H1 (cell line): Measurements from ENCODE around the gene CST7. TPM values are rescaled to one million over a fixed set of nuclear protein-coding genes. Genes with fewer than 3 reads are reported as not detected.
"Not testable (repeated sequence)": the region's sequence is repeated elsewhere in the genome, so short reads cannot be mapped to it uniquely, and the experiment has no call there.

Experiments used
- CTCF ChIA-PET: fragments of 300-600 bp; sonication (Branson Sonifier 250); formaldehyde crosslinking; loops from one replicate; lab custom pipeline; 2021; ENCODE audit not compliant: partially characterized antibody; lab: Charles Lee
- POLR2A ChIA-PET: fragments of 300-600 bp; sonication (Branson Sonifier 250); formaldehyde crosslinking; loops from one replicate; lab custom pipeline; 2021; ENCODE audit warnings: inconsistent platforms; ENCODE audit not compliant: partially characterized antibody; lab: Charles Lee
- DNase-seq, 2 experiments: peaks; one replicate each; pipeline versions ENCODE4 v3.0.0 to v3.0.0-alpha.2; 2010 to 2022; ENCODE audit warnings: low spot score in 2 of 2, low read depth in 1 of 2, mixed read lengths in 1 of 2
- FAIRE-seq: peaks from 2 replicates; lab custom pipeline; 2011; peaks lifted over from hg19 to GRCh38; lab: Jason Lieb, UNC
- H2AFZ ChIP-seq: 2 replicates; pipeline ENCODE4 v1.8.1; 2012; ENCODE audit warnings: low read length, inconsistent platforms
- H2AK5ac ChIP-seq: 2 replicates; pipeline ENCODE4 v1.6.1; 2013; ENCODE audit warnings: low read depth, low read length
- H2BK120ac ChIP-seq: replicated peaks from 2 replicates; pipeline ENCODE3; 2013; ENCODE audit warnings: low read depth, low read length, inconsistent platforms
- H2BK12ac ChIP-seq: 2 replicates; pipeline ENCODE4 v1.6.1; 2013; ENCODE audit warnings: low read depth, low read length
- H2BK15ac ChIP-seq: 2 replicates; pipeline ENCODE4 v1.6.1; 2013; ENCODE audit warnings: low read length
- H2BK20ac ChIP-seq: 2 replicates; pipeline ENCODE4 v1.6.1; 2013; ENCODE audit warnings: low read length
- H2BK5ac ChIP-seq: 2 replicates; pipeline ENCODE4 v1.6.1; 2013; ENCODE audit warnings: low read depth, low read length
- H3K14ac ChIP-seq: 2 replicates; pipeline ENCODE4 v1.6.1; 2013; ENCODE audit warnings: inconsistent platforms; ENCODE audit not compliant: insufficient read length
- H3K18ac ChIP-seq: 2 replicates; pipeline ENCODE4 v1.6.1; 2013; ENCODE audit warnings: low read length; ENCODE audit errors: extremely low read depth
- H3K23ac ChIP-seq: 2 replicates; pipeline ENCODE4 v1.6.1; 2013; ENCODE audit warnings: inconsistent platforms; ENCODE audit not compliant: insufficient read length
- H3K23me2 ChIP-seq: 2 replicates; pipeline ENCODE4 v1.6.1; 2013; ENCODE audit warnings: low read depth, low read length
- H3K27ac ChIP-seq: 2 replicates; pipeline ENCODE4 v1.6.1; 2011; ENCODE audit warnings: low read depth, low read length, inconsistent platforms
- H3K27me3 ChIP-seq, 4 experiments: replicated peaks in 1 of 4; 1 replicate in 1 of 4; 2 replicates in 3 of 4; pipeline versions ENCODE4 v1.6.1 to v1.8.1; 2011 to 2013; ENCODE audit warnings: low read length in 3 of 4, mild to moderate bottlenecking in 3 of 4, inconsistent platforms in 2 of 4, mixed read lengths in 2 of 4, moderate library complexity in 1 of 4; ENCODE audit not compliant: control insufficient read depth in 3 of 4, insufficient read depth in 3 of 4; ENCODE audit errors: extremely low read depth in 1 of 4
- H3K36me3 ChIP-seq, 4 experiments: 2 replicates each; pipeline versions ENCODE4 v1.6.1 to v1.8.1; 2011 to 2013; ENCODE audit warnings: mild to moderate bottlenecking in 4 of 4, low read length in 3 of 4, moderate library complexity in 2 of 4, control low read depth in 1 of 4, inconsistent platforms in 1 of 4; ENCODE audit not compliant: insufficient read depth in 4 of 4, control insufficient read depth in 2 of 4
- H3K4ac ChIP-seq: replicated peaks from 2 replicates; pipeline ENCODE3; 2013; ENCODE audit warnings: low read length, low read depth, mixed read lengths, inconsistent platforms; ENCODE audit not compliant: insufficient read length
- H3K4me1 ChIP-seq, 4 experiments: replicated peaks in 1 of 4; 1 replicate in 1 of 4; 2 replicates in 3 of 4; pipeline versions ENCODE4 v1.6.1 to v1.8.1; 2011 to 2013; ENCODE audit warnings: low read length in 3 of 4, inconsistent platforms in 2 of 4, mixed read lengths in 1 of 4; ENCODE audit not compliant: insufficient read depth in 4 of 4, control insufficient read depth in 3 of 4
- H3K4me2 ChIP-seq, 2 experiments: 2 replicates each; pipeline versions ENCODE4 v1.6.1 to v1.8.1; 2011 to 2013; ENCODE audit warnings: low read depth in 2 of 2, low read length in 2 of 2, control low read depth in 1 of 2, inconsistent platforms in 1 of 2, mild to moderate bottlenecking in 1 of 2; ENCODE audit not compliant: insufficient read depth in 1 of 2
- H3K4me3 ChIP-seq, 4 experiments: fragments of 200-600, 300-600 bp in 1 of 4; sonication (generic), shearing (Covaris generic), sonication (Bioruptor Twin) in 1 of 4; 2 replicates each; pipeline versions ENCODE4 v1.5.1 to v1.8.1; 2011 to 2016; ENCODE audit warnings: low read length in 4 of 4, low read depth in 3 of 4, control low read depth in 2 of 4, inconsistent platforms in 2 of 4, mild to moderate bottlenecking in 2 of 4, mixed read lengths in 1 of 4, moderate library complexity in 1 of 4; ENCODE audit not compliant: insufficient read depth in 2 of 4; ENCODE audit errors: extremely low read depth in 1 of 4
- H3K56ac ChIP-seq: replicated peaks from 2 replicates; pipeline ENCODE3; 2013; ENCODE audit warnings: low read depth, mild to moderate bottlenecking, mixed read lengths, low read length, inconsistent platforms; ENCODE audit not compliant: insufficient read length
- H3K79me1 ChIP-seq: 2 replicates; pipeline ENCODE4 v1.6.1; 2013; ENCODE audit warnings: low read depth, low read length, control low read depth
- H3K79me2 ChIP-seq, 2 experiments: 2 replicates each; pipeline versions ENCODE4 v1.6.1 to v1.8.1; 2012 to 2013; ENCODE audit warnings: low read length in 2 of 2, mild to moderate bottlenecking in 2 of 2, inconsistent platforms in 1 of 2; ENCODE audit not compliant: insufficient read depth in 2 of 2, control insufficient read depth in 1 of 2
- H3K9ac ChIP-seq, 4 experiments: replicated peaks in 1 of 4; 1 replicate in 1 of 4; 2 replicates in 3 of 4; pipeline versions ENCODE4 v1.6.1 to v1.8.1; 2011 to 2013; ENCODE audit warnings: low read depth in 3 of 4, low read length in 3 of 4, control low read depth in 2 of 4, mild to moderate bottlenecking in 2 of 4, moderate library complexity in 2 of 4, inconsistent platforms in 1 of 4; ENCODE audit errors: extremely low read depth in 1 of 4
- H3K9me3 ChIP-seq, 2 experiments: 2 replicates each; pipeline versions ENCODE4 v1.6.1 to v1.8.1; 2012 to 2013; ENCODE audit warnings: mild to moderate bottlenecking in 2 of 2, moderate library complexity in 2 of 2, control low read depth in 1 of 2, inconsistent platforms in 1 of 2, low read depth in 1 of 2, low read length in 1 of 2, mixed read lengths in 1 of 2; ENCODE audit not compliant: insufficient read depth in 2 of 2
- H4K20me1 ChIP-seq, 2 experiments: replicated peaks in 1 of 2; 2 replicates each; pipeline versions ENCODE3 to v1.8.1; 2011 to 2013; ENCODE audit warnings: inconsistent platforms in 2 of 2, low read length in 2 of 2, mild to moderate bottlenecking in 1 of 2; ENCODE audit not compliant: insufficient read depth in 2 of 2, control insufficient read depth in 1 of 2
- H4K5ac ChIP-seq: 2 replicates; pipeline ENCODE4 v1.6.1; 2013; ENCODE audit warnings: low read length, low read depth, mixed read lengths, inconsistent platforms; ENCODE audit not compliant: insufficient read length
- H4K8ac ChIP-seq: 2 replicates; pipeline ENCODE4 v1.8.0; 2013; ENCODE audit warnings: mild to moderate bottlenecking, moderate library complexity, low read length, inconsistent platforms; ENCODE audit not compliant: insufficient read depth; ENCODE audit errors: extremely low read depth
- H4K91ac ChIP-seq: replicated peaks from 2 replicates; pipeline ENCODE3; 2013; ENCODE audit warnings: low read length, mixed read lengths, inconsistent platforms; ENCODE audit not compliant: insufficient read length
- WGBS, 2 experiments: shearing (Covaris generic) in 1 of 2; methylation state at CpG; one replicate each; pipeline versions ENCODE4 v1.1.6 to v1.1.7; 2013 to 2015; ENCODE audit warnings: low lambda C conversion rate in 2 of 2, mixed read lengths in 2 of 2, inconsistent platforms in 1 of 2, low coverage in 1 of 2, missing lambda C conversion rate in 1 of 2; ENCODE audit not compliant: insufficient replicate concordance in 2 of 2, insufficient coverage in 1 of 2, insufficient read length in 1 of 2; ENCODE audit errors: extremely low coverage in 1 of 2, missing lambda C conversion rate in 1 of 2; 5-methylcytosine and 5-hydroxymethylcytosine counted together
- polyA plus RNA-seq, 7 experiments: library from polyadenylated mRNA; depleted of rRNA in 3 of 7; stranded (reverse) in 5 of 7; unstranded in 2 of 7; fragments of >200 nt in 5 of 7; fragments of 200-250 nt in 2 of 7; gene quantifications; 1 replicate in 5 of 7; 2 replicates in 1 of 7; 4 replicates in 1 of 7; pipeline versions ENCODE4 v1.2.1 to v1.2.3, GENCODE V29; 2011 to 2013; ENCODE audit warnings: missing spikeins in 2 of 7, mixed read lengths in 2 of 7
- total RNA-seq: library from RNA; stranded (reverse); fragmentation: NEBNext Ultra II Directional; extraction: Animal tissue kit (Norgen Biotek cat#: 25700); gene quantifications from 2 replicates; pipeline ENCODE4 v1.2.1, GENCODE V29; 2021

The CST7 gene
- total and polyA plus RNA-seq, 2 of the 8 experiments (the other 6 are each of a cell fraction or from before 2014, with no cell fraction given) = not detected

DNA sequence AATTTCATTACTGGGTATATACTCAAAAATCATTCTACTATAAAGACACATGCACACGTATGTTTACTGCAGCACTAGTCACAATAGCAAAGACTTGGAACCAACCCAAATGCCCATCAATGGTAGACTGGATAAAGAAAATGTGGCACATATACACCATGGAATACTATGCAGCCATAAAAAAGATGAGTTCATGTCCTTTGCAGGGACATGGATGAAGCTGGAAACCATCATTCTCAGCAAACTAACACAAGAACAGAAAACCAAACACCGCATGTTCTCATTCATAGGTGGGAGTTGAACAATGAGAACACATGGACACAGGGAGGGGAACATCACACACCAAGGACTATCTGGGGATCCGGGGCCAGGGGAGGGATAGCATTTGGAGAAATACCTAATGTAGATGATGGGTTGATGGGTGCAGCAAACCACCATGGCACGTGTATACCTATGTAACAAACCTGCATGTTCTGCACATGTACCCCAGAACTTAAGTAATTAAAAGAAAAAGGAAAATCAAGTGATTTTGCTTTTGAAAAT, 602 bp upstream of the CST7 start:
- H3K23me2 ChIP-seq, H2AFZ ChIP-seq, H3K18ac ChIP-seq, H3K9me3 ChIP-seq, H2BK120ac ChIP-seq, H3K79me2 ChIP-seq, CTCF ChIA-PET, H3K4ac ChIP-seq, H3K4me3 ChIP-seq, FAIRE-seq, H2BK5ac ChIP-seq, H3K14ac ChIP-seq, H3K9ac ChIP-seq, H3K27me3 ChIP-seq, H2AK5ac ChIP-seq, H3K4me2 ChIP-seq, H4K91ac ChIP-seq, H4K20me1 ChIP-seq, H3K23ac ChIP-seq, H3K36me3 ChIP-seq, H3K27ac ChIP-seq, POLR2A ChIA-PET, H2BK15ac ChIP-seq, DNase-seq, H4K5ac ChIP-seq, H3K56ac ChIP-seq, H2BK12ac ChIP-seq, H3K4me1 ChIP-seq, H2BK20ac ChIP-seq, H4K8ac ChIP-seq, H3K79me1 ChIP-seq: not testable (repeated sequence)
- WGBS, 2 experiments = 81% methylated on average over 4 of the region's 4 CpGs; no CpG with 5 or more reads in 1 of the 2 experiments
